ENCODE measurements around the gene SLC25A30.
"Not testable (repeated sequence)": the region's sequence is repeated elsewhere in the genome, so short reads cannot be mapped to it uniquely, and the experiment has no call there.

The SLC25A30 gene

GRCh38 chr13:45350152-45350551 is 68.0 kb downstream of the SLC25A30 start:
- no peak overlapping the region for H3K4me2 ChIP-seq (ENCODE audit: insufficient read depth, low read length)
- H3K4me1 ChIP-seq (ENCODE audit: insufficient read depth, low read length): no peaks in the 10 kb centered on the region
- H3K27me3 ChIP-seq (ENCODE audit: insufficient read depth, low read length, poor library complexity): no peaks in the 10 kb centered on the region
- TF ChIP-seq EZH2 (IDR thresholded peaks at IDR 0.05; ENCODE audit: borderline replicate concordance, low read depth, low read length, severe bottlenecking) (no peak), CTCF (IDR thresholded peaks at IDR 0.05; ENCODE audit: borderline replicate concordance, extremely low read depth, low read length, poor library complexity, severe bottlenecking) (no peak)
- peaks cover 16% of the 10 kb centered on the region for H3K36me3 ChIP-seq (ENCODE audit: insufficient read depth, low read length)
- no peak overlapping the region for H3K4me3 ChIP-seq (ENCODE audit: low read depth in 1 of 2, low read length in 2 of 2)
- no peak overlapping the region for H3K27ac ChIP-seq (ENCODE audit: low read length)
- no peaks in the 10 kb centered on the region for H3K9me3 ChIP-seq (ENCODE audit: insufficient read depth, low read length, severe bottlenecking)
- no peak overlapping the region for H3K9ac ChIP-seq (ENCODE audit: low read depth, low read length)
- no peaks in the 10 kb centered on the region for H4K20me1 ChIP-seq (ENCODE audit: insufficient read depth, low read length)
- no peaks in the 10 kb centered on the region for H3K79me2 ChIP-seq (ENCODE audit: insufficient read depth, low read length)
- H2AFZ ChIP-seq (ENCODE audit: low read depth, low read length): no peak overlapping the region
- DNase-seq (no peak), ATAC-seq (ENCODE audit: insufficient read depth, low read depth) (no peak)

GRCh38 chr13:45349438-45349837 is 68.7 kb downstream of the SLC25A30 start:
- Histone ChIP-seq H3K27ac (ENCODE audit: low read length) (no peak overlapping the region), H3K4me3 (ENCODE audit: low read depth in 1 of 2, low read length in 2 of 2) (no peak overlapping the region), H3K4me1 (ENCODE audit: insufficient read depth, low read length) (no peaks in the 10 kb centered on the region), H3K36me3 (ENCODE audit: insufficient read depth, low read length) (peaks cover 18% of the 10 kb centered on the region), H3K79me2 (ENCODE audit: insufficient read depth, low read length) (no peaks in the 10 kb centered on the region), H2AFZ (ENCODE audit: low read depth, low read length) (no peak overlapping the region), H3K27me3 (ENCODE audit: insufficient read depth, low read length, poor library complexity) (no peaks in the 10 kb centered on the region), H3K9me3 (ENCODE audit: insufficient read depth, low read length, severe bottlenecking) (no peaks in the 10 kb centered on the region), H4K20me1 (ENCODE audit: insufficient read depth, low read length) (no peaks in the 10 kb centered on the region), H3K4me2 (ENCODE audit: insufficient read depth, low read length) (no peak overlapping the region), H3K9ac (ENCODE audit: low read depth, low read length) (no peak overlapping the region)
- DNase-seq (no peak), ATAC-seq (ENCODE audit: insufficient read depth, low read depth) (no peak)
- no peak for TF ChIP-seq EZH2 (IDR thresholded peaks at IDR 0.05; ENCODE audit: borderline replicate concordance, low read depth, low read length, severe bottlenecking)
- no peak for TF ChIP-seq CTCF (IDR thresholded peaks at IDR 0.05; ENCODE audit: borderline replicate concordance, extremely low read depth, low read length, poor library complexity, severe bottlenecking)

GRCh38 chr13:45344064-45344463 is 74.1 kb downstream of the SLC25A30 start:
- H3K4me2 ChIP-seq (ENCODE audit: insufficient read depth, low read length); DNase-seq; H2AFZ ChIP-seq (ENCODE audit: low read depth, low read length); H3K27me3 ChIP-seq (ENCODE audit: insufficient read depth, low read length, poor library complexity); H3K4me3 ChIP-seq (ENCODE audit: low read depth in 1 of 2, low read length in 2 of 2); H3K27ac ChIP-seq (ENCODE audit: low read length); ATAC-seq (ENCODE audit: insufficient read depth, low read depth); H3K9me3 ChIP-seq (ENCODE audit: insufficient read depth, low read length, severe bottlenecking); H3K9ac ChIP-seq (ENCODE audit: low read depth, low read length): not testable (repeated sequence)
- peaks cover 26% of the 10 kb centered on the region for H3K4me1 ChIP-seq (ENCODE audit: insufficient read depth, low read length)
- peaks cover 16% of the 10 kb centered on the region for H4K20me1 ChIP-seq (ENCODE audit: insufficient read depth, low read length)
- peaks cover 37% of the 10 kb centered on the region for H3K79me2 ChIP-seq (ENCODE audit: insufficient read depth, low read length)
- H3K36me3 ChIP-seq (ENCODE audit: insufficient read depth, low read length): peaks cover 23% of the 10 kb centered on the region
